HG03439 (cell line): ENCODE measurements around the gene SLC35F1.
"Not testable (repeated sequence)": the region's sequence is repeated elsewhere in the genome, so short reads cannot be mapped to it uniquely, and the experiment has no call there.

Experiments used
- ATAC-seq: cut with Tn5 transposase; IDR thresholded peaks from one replicate; pipeline ENCODE4 v1.9.1; 2021; ENCODE audit warnings: mild to moderate bottlenecking, moderate library complexity; ENCODE audit not compliant: unreplicated experiment

SLC35F1 gene

DNA sequence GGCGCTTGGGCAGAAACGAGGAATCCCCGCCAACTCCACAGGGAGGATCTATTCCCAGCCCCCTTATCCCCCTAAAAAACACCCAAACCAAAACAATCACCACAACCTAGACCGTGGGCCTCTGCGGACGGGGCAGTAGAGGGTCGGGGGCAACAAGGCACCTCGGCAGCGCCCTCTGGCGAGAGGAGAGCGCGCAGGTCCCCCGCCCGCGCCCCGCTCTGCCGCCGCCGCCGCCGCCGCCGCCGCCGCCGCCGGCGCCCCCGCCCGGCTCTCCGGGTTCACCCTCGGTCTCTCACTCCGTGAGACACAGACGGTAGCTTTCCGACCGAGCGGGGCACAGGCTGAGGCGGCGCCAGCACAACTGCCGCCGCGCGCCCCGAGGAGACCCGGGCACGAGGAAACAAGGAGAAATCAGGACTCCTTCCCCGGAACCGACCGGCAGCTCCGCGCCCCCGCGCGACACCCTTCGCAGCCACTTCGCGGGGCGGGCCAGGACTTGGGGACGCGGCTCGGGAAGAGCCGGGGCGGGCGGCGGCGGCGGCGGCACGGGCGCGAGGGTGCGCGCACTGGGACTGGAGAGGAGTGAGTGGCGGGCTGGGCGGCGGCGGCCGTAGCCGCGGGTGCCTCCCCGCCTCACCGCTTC is at the start of gene SLC35F1:
Gene SLC35F1, plus strand, starts transcription at position 307 of the 643 bp plus-strand sequence.
- ATAC-seq, result peak; percentile 67

DNA sequence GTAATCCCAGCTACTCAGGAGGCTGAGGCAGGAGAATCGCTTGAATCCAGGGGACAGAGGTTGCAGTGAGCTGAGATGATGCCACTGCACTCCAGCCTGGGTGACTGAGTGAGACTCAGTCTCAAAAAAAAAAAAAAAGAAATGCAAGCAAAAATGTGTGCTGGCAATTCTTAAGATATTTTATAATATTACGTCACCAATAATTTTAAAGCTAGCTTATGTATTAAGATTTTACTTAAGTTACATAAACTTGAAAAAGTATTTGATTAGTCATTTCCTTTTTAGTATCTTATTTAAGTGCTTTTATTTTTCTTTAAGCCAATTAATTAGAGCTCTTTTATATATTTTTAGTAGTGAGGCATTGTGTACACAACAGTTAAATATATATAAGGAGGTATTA is 48.5 kb upstream of the SLC35F1 start:
- ATAC-seq, result not testable (repeated sequence)

GRCh38 chr6:117861545-117861944 is 45.5 kb upstream of the SLC35F1 start:
- ATAC-seq, result no peak

DNA sequence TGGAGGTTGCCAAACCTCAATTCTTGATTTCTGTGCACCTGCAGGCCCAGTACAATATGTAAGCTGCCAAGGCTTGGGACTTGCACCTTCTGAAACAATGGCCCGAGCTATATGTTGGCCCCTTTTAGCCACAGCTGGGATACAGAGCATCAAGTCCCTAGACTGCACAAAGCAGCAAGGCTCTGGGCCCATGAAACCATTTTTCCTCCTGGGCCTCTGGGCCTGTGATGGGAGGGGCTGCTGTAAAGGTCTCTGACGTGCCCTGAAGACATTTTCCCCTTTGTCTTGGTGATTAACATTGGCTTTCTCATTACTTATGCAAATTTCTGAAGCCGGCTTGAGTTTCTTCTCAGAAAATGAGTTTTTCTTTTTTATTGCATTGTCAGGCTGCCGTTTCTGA is 40.5 kb upstream of the SLC35F1 start:
- ATAC-seq, result no peak

DNA sequence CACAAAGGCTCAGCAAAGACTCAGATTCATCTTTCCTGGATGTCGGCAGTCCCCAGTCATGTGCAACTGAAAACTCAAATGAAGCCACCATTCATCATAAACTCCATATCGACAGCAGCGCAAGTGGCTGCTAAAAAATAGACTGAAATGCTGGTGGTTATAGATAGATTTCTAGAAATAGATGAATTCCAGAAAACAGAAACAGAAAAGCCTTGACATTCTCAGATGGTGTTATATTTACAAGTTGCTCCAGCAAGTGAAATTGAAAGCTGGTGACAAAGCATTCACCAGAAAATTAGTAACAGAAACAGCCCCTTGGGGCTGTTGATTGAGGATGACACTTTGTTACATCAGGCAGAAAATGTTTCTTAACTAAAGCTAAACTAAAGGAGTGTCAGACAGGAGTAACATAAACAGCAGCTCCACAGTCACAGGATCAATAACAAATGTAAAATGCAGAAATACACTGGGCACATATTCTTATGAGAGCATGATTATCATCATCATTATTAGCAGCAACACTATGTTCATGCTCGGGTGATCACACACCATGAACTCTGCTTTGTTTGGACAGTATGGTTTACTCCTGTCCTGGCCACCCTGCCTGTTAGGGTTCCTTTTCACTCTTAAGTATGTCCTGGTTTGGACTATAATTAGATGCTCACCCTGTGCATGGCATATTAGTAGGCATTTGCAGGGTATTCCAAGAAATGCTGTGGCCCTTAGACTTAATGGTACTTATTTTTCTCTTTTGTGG is 36.4 kb upstream of the SLC35F1 start:
- ATAC-seq, result peak; percentile 81

- ATAC-seq, result no peak
Observed at GRCh38 chr6:117880824-117881223, 26.2 kb upstream of the SLC35F1 start.

DNA sequence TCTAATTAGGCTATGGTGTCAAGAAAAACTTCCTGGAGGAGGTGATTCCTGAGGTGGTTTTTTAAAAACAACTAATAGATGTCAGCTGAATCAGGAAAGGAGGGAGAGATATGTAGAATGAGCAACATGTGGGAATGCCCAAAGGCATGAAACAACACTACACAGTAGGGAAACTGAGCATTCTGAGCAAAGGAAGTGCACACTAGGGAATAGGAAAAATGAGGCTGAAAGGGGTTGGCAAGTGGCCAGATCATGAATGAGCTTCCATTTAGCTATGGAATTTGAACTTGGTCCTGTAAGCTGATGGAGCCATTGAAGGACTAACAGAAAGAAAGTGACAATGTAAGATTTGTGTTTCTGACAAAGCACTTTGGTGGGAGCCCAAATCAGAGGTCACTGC is 16.9 kb upstream of the SLC35F1 start:
- ATAC-seq, result no peak

- peak; percentile 31 for ATAC-seq
Observed at GRCh38 chr6:117906507-117906957, 532 bp upstream of the SLC35F1 start.

DNA sequence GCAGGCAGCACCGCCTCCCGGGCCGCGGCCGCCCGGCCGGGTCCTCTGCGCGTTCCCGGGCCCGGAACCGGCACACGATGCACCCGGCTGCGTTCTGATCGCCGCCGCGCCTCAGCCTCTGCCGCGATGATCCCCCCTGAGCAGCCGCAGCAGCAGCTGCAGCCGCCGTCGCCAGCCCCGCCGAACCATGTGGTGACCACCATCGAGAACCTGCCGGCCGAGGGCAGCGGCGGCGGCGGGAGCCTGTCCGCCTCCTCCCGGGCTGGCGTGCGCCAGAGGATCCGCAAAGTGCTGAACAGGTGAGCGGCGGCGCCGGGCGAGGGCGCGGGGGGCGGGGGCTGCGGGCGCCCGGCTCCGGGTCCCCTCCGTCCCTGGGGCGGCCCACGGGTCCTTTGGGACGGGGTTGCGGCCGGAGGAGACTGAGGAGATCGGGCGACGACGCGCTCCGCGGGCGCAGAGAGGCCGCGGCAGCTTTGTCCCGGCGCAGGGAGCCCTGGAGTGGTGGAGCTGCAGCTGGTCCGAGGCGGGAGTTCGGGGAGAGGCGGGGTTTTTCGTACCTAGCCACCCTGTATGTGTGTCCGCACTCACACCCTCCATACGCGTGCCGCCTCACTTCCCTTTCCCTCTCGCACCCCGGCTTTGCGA is 659 bp downstream of the SLC35F1 start:
- ATAC-seq, result peak; percentile 25

- ATAC-seq, result no peak
Observed at GRCh38 chr6:117908246-117909068, 1.4 kb downstream of the SLC35F1 start.

DNA sequence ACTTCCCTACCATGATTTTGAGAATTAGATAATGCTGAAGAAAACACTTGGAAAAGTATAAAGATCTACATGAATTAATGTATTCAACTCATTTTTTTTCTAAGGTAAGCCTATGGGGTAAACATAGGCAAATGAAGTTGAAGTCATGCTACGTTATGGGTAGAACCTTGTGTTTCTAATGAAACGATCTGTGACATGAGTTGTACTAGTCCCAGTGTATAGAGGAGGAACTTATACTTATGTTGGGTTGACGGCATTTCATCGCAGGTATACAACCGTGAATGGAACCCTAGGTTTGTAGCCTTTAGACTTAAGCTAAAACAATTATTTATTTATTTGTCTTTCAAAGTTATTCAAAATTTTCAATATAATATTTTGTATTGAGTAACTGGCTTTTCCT is 2.6 kb downstream of the SLC35F1 start:
- ATAC-seq, result no peak

- no peak for ATAC-seq
Observed at GRCh38 chr6:117910549-117910948, 3.5 kb downstream of the SLC35F1 start.

DNA sequence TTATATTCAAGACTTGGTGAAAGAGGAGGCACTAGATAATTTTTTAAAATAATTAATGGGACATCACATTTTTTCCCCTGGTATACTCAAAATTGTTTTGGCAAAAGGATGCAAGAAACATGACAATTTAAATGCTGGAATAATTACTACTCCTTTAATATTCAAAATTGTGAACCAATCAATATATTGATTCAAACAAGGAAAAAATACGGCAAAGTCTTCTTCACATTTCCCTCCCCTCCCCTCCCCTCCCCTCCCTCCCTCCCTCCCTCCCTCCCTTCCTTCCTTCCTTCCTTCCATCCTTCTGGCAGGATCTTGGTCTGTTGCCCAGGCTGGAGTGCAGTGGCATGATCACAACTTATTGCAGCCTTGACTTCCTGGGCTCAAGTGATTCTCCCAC is 4.1 kb downstream of the SLC35F1 start:
- ATAC-seq, result no peak

GRCh38 chr6:117911660-117912059 is 4.6 kb downstream of the SLC35F1 start:
- ATAC-seq, result no peak

GRCh38 chr6:117915846-117916245 is 8.8 kb downstream of the SLC35F1 start:
- ATAC-seq, result no peak

GRCh38 chr6:117916483-117916882 is 9.4 kb downstream of the SLC35F1 start:
- no peak for ATAC-seq

DNA sequence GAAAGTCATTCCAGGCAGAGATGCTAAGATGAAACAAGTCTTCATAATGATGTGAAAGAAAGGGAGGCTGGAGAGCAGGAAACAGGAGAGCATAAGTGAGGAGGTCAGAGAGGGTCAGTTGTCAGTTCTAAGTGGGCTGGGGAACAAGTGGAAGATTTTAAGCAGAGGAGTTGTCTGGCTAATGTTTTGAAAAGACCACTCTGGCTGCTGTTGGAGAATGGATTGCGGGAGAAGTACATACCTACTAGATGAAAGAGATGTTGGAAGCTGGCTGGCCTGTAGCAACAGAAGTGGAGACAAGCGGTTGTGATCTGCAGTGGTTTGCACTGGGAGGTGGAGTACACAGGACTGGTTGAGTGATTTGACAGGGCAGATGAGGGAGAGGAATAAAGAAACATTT is 10.1 kb downstream of the SLC35F1 start:
- no peak for ATAC-seq

DNA sequence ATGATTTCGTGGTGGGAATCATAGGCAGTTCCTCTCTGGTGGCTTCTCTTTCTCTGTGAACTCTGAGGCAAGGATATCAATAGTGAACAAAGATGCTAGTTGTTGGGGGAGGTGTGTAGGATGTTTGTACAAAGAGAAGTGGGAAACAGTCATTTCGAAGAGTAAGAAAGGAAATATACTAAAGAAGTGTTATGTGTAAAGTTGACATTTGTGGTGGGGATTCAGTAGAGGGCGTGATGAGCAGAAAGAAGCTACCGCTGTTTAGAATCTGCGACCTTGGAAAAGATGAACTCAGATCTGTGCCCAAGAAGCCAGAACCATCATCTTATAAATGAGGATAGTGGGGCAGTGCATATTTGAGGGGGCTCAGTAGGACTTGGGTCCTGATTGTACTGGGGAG is 11.4 kb downstream of the SLC35F1 start:
- ATAC-seq, result no peak

DNA sequence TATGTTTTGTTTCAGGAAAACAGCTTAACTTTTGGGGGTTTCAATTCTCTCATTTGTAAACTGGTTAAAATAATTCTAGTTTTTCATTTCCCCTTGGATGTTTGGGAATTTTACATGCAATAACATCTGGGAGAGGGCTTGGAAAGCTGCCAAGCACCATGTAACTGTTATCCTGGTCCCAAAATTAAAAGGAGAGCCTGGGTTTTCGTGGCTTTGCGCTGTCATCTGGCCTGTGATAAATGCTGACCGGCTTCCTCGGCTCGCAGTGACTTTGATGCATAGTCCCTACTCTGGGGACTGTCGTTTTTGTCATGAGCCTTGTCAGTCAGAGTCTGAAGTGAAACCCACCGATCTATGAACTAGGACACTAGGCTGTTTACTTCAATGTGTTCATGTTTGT is 12.2 kb downstream of the SLC35F1 start:
- no peak for ATAC-seq

DNA sequence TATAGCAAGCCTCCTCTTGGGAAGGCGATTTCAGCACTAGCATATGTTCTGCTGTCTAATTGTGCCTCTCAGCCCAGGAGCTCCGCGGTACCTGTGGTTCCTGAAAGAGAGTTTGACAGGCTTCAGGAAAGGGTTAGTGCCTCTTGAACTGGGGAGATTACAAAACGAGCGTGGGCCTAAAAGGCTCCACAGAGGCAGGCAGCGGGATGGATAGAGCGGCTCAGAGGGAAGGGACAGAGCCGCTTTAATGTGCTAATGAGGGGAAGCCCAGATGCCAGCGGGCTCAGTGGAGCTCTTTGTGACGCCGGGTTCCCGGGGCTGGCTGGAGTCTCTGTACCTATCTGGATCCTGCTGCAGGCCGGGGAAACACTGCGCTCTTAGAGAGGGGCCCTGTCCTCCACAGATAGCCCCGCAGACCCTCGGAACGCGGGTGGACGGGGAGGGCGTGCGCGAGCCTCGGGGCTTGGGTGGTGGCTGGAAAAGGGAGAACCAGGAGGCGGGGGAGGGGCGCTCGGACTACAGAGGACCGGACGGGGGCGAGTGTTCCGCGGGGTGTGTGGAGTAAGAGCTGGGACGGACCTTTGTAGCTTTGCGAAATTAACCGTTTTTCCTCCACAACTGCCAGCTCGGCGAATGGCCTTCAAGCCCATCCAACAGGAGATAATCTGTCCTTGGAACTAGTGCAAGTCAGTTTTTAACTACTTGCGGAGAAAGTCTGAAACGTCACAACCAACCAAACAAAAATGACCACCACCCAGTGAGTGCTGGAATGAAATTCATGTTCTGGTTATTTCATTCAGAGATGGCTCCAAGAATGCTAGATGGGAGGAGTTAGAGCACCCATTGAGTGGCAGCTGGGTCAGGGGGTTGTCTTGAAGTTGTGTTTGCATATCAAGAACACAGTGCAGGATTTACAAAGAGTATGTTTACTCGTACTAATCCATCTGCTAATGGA is 13.0 kb downstream of the SLC35F1 start:
- ATAC-seq, result no peak
